Measurements from ENCODE around the gene RAD21L1.

DNA sequence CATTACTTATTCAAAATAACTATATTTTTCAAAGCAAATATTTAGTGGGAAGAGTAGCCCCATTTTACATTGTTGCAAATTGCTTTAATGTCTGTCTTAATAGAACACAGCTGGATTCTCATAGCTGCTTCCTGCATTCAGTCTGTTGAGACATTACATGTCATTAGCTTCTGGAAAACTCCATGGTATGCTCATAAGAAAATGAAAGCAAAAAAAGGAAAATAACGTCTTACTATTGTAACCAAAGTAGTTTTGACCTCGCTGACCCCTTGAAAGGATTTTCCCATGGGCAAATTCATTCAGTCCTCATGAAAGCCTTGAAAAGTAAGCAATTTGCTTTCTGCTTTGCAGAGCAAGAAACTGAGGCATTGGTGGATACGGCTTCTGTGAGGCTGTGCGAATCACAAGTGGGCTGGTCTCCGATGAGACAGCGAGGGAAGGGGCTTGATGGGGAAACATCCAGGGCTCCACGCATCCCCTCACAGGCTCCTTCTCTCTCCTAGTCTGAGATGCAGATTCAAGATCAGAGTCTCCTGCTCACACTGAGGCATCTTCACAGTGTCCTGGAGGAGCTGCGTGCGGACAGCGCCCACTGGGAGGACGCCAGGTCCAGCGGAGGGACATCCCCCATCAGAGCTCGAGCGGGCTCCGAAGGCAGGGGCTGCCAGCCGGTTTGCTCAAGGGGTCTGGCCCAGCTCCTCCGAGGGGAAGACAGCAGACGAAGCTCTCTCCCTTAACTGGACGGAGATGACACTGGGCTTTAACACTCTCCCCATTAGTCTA lies 19.3 kb upstream of the RAD21L1 start:
- no peak for TF ChIP-seq CTCF (IDR thresholded peaks at IDR 0.05; ENCODE audit: control extremely low read depth in 1 of 3, insufficient read depth in 1 of 3, low read depth in 1 of 3, low read length in 3 of 3)
- no peak for TF ChIP-seq SP1 (IDR thresholded peaks at IDR 0.05; ENCODE audit: low read depth, low read length)
- TF ChIP-seq NRF1 (IDR thresholded peaks at IDR 0.05; ENCODE audit: low read depth, low read length) = no peak
- no peak for TF ChIP-seq HDAC2 (IDR thresholded peaks at IDR 0.05; ENCODE audit: borderline replicate concordance in 1 of 2, low read depth in 2 of 2, low read length in 2 of 2)
- TF ChIP-seq NANOG (IDR thresholded peaks at IDR 0.05; ENCODE audit: insufficient read depth, low read depth, low read length, poor library complexity, severe bottlenecking) = no peak
- TF ChIP-seq POLR2A (IDR thresholded peaks at IDR 0.05; ENCODE audit: control extremely low read depth in 1 of 2, low read depth in 2 of 2, low read length in 2 of 2) = no peak
- no peak for TF ChIP-seq ZNF274 (IDR thresholded peaks at IDR 0.05; ENCODE audit: borderline replicate concordance, extremely low read depth, low read length)

All from H1 (cell line).